Epithelial cell of esophagus (primary cell): ENCODE results near the gene IL22.

ENCODE experiments used
- DNase-seq: peaks from one replicate; pipeline ENCODE4 v3.0.0; 2010; ENCODE audit warnings: low read depth
- H3K4me3 ChIP-seq: 2 replicates; pipeline ENCODE4 v1.5.1; 2011; ENCODE audit warnings: mild to moderate bottlenecking, low read length, control low read depth
- CTCF ChIP-seq: IDR thresholded peaks from 2 replicates; pipeline ENCODE4 v1.5.1; 2011; ENCODE audit warnings: low read depth, mild to moderate bottlenecking, low read length, control low read depth, inconsistent platforms; ENCODE audit not compliant: insufficient read depth; ENCODE audit errors: missing control alignments

IL22 gene

DNA sequence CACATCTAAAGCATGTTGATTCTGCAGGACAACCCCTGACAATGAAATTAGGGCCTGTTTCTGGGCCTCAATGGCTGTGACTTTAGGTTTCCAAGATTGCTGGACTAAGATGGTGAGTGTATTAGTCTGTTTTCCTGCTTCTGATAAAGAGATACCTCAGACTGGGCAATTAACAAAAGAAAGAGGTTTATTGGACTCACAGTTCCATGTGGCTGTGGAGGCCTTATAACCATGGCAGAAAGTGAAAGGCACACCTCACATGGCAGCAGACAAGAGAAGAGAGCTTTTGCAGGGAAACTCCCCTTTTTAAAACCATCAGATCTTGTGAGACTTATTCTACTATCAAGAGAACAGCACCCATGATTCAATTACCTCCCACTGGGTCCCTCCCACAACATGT is 10.6 kb downstream of the IL22 start:
- TF ChIP-seq CTCF, result no peak
- no peak overlapping the region for H3K4me3 ChIP-seq
- DNase-seq, result no peak

DNA sequence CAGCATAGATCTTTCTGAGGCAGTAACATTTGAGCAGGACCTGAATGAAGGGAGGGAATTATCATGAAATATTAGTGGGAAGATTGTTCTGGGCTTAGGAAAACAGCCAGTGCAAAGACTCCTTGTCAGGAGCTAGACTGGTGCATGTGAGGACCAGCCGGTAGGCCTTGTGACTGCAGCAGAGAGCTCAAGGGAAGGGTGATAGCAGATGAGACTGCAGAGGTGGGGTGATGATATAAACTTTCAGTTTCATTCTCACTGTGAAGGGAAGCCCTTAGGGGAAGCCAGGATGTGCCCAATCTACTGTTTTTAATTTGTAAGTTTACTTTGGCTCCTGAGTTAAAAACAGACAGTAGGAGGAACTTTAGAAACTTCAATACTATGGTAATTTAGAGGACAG is 12.4 kb downstream of the IL22 start:
- no peak overlapping the region for H3K4me3 ChIP-seq
- peak; percentile 25 for DNase-seq
- TF ChIP-seq CTCF, result no peak

GRCh38 chr12:68240079-68240478 is 13.3 kb downstream of the IL22 start:
- TF ChIP-seq CTCF, result no peak
- H3K4me3 ChIP-seq, result no peak overlapping the region
- DNase-seq, result peak; percentile 71

GRCh38 chr12:68239309-68239982 is 14.0 kb downstream of the IL22 start:
- no peak overlapping the region for H3K4me3 ChIP-seq
- DNase-seq, result no peak
- TF ChIP-seq CTCF, result no peak

DNA sequence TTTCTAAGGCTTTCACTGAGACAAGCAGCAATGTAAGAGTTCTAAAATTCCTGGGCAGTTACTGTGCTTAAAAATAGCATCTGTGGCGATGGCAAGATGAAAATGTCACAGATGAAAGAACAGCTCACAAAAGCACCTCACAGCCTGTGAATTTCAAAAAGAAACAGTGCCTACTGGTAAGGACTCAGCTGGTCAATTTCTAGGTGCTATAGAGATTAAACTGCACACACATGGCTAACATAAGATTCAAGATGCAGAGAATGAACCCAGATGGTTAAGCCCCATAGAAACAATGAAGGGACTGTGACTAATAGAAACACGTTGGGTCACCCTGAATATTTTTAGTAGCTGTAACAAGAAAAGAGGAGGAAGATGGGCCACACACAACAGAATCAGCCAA is 15.8 kb downstream of the IL22 start:
- DNase-seq, result no peak
- TF ChIP-seq CTCF, result no peak
- no peak overlapping the region for H3K4me3 ChIP-seq

DNA sequence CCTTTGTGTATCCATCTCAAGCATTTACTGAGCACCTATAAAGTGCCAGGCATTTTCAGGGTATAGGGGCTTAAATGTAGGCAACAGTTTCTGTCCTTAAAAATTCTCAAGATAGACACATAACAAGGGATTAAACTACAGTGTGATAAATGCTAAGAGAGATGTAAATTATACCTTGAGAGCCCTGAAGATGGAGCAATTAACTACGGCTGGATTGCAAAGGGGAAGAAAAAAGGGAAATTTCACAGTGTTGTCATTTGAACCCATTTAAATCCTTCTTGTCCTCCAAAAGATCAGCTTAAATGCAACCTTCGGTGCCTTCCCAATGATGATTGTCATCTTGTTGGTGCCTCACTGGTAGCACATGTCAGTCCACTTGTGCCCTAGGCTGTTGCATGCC is 16.3 kb downstream of the IL22 start:
- no peak for DNase-seq
- no peak overlapping the region for H3K4me3 ChIP-seq
- no peak for TF ChIP-seq CTCF

DNA sequence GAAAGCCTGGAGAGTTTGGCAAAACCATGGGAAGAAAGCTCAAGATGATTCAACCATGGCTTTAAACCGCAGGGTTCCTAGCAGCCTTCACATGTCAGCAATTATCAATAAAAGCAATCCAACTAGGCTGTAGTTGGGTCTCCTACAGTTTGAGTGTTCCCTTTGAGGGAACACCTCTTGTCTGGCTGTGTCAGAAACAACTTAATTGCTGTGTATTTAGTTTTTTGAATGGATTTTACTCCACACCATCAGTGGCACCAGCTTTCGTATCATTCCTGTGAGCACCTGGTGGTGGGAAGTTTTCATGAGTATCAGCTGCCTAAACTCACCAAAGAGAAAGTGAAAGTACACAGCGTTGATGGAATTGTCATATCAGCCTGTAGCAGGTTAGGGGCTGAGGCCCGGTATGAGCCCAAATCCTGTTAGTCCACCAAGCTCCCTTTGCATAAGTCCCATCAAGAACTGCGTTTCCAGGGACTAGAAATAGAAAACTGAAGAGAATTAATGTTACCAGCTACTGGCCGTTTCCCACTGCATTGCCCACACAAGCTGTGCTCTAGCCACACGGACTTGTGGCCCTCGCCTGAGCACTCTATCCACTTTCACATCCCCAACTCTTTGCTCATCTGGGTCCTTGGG is 16.9 kb downstream of the IL22 start:
- H3K4me3 ChIP-seq, result no peak overlapping the region
- no peak for TF ChIP-seq CTCF
- DNase-seq, result no peak
